Head of caudate nucleus (tissue), 42 donors: ENCODE measurements around the gene NAPG.

Experiments used
- DNase-seq, 42 donors: peaks; one replicate each; pipeline versions ENCODE4 v3.0.0 to v3.0.0-alpha.2; 2020 to 2021; ENCODE audit warnings: mixed read lengths in 7 of 42
- intact Hi-C: fragments of 100-400 bp; cut with DNase I; formaldehyde crosslinking; loops from one replicate; pipeline ENCODE4 v1.15.0; 2022

Gene NAPG

GRCh38 chr18:10525697-10526560 lies at the start of gene NAPG:
Gene NAPG (plus strand): TSS chr18:10526027. CDS start chr18:10526103, 76 bp downstream.
- DNase-seq = peak; percentile 73 to 96 (median 91)
- intact Hi-C loops = no loop called here

GRCh38 chr18:10476338-10476791 lies 49.5 kb upstream of the NAPG start:
- intact Hi-C loops = no loop called here
- DNase-seq = peak in 1 of 42 donors; percentile 44

GRCh38 chr18:10477121-10477862 lies 48.5 kb upstream of the NAPG start:
- peak in 1 of 42 donors; percentile 40 for DNase-seq
- intact Hi-C loops = no loop called here

- DNase-seq = no peak
- intact Hi-C loops = no loop called here
Observed at GRCh38 chr18:10477863-10478260, 48.0 kb upstream of the NAPG start.

GRCh38 chr18:10481831-10482230 lies 44.0 kb upstream of the NAPG start:
- peak in 1 of 42 donors; percentile 37 for DNase-seq
- intact Hi-C loops = no loop called here

- intact Hi-C loops = no loop called here
- DNase-seq = peak in 1 of 42 donors; percentile 37
Observed at GRCh38 chr18:10482363-10482984, 43.4 kb upstream of the NAPG start.

GRCh38 chr18:10482985-10483949 lies 42.6 kb upstream of the NAPG start:
- DNase-seq = peak in 7 of 42 donors; percentile 46 to 72 (median 51)
- intact Hi-C loops = no loop called here

- DNase-seq = no peak
- intact Hi-C loops = no loop called here
Observed at GRCh38 chr18:10485475-10485874, 40.4 kb upstream of the NAPG start.

- DNase-seq = no peak
- intact Hi-C loops = no loop called here
Observed at GRCh38 chr18:10486362-10486761, 39.5 kb upstream of the NAPG start.

GRCh38 chr18:10487154-10487553 lies 38.7 kb upstream of the NAPG start:
- intact Hi-C loops = no loop called here
- peak in 2 of 42 donors; percentile 12 to 36 for DNase-seq

GRCh38 chr18:10488017-10488416 lies 37.8 kb upstream of the NAPG start:
- intact Hi-C loops = no loop called here
- peak in 2 of 42 donors; percentile 50 to 64 for DNase-seq

- peak in 36 of 42 donors; percentile 33 to 88 (median 64) for DNase-seq
- intact Hi-C loops = no loop called here
Observed at GRCh38 chr18:10490401-10491165, 35.2 kb upstream of the NAPG start.

- intact Hi-C loops = no loop called here
- no peak for DNase-seq
Observed at GRCh38 chr18:10495936-10496335, 29.9 kb upstream of the NAPG start.

GRCh38 chr18:10497206-10497749 lies 28.5 kb upstream of the NAPG start:
- intact Hi-C loops = no loop called here
- DNase-seq = no peak

- intact Hi-C loops = no loop called here
- DNase-seq = peak in 1 of 42 donors; percentile 24
Observed at GRCh38 chr18:10499230-10499629, 26.6 kb upstream of the NAPG start.

- DNase-seq = no peak
- intact Hi-C loops = no loop called here
Observed at GRCh38 chr18:10500038-10500437, 25.8 kb upstream of the NAPG start.

GRCh38 chr18:10504723-10505122 lies 21.1 kb upstream of the NAPG start:
- no peak for DNase-seq
- intact Hi-C loops = no loop called here
